HCEC 1CT (cell line): Measurements from ENCODE around the gene SCLY.

Experiments used
- DNase-seq: peaks from one replicate; pipeline ENCODE4 v3.0.0-alpha.2; 2017

The SCLY gene

GRCh38 chr2:238128534-238129001, 67.8 kb downstream of the SCLY start:
- DNase-seq, result no peak

- DNase-seq, result no peak
Observed at GRCh38 chr2:238129166-238130010, 68.6 kb downstream of the SCLY start.

- DNase-seq, result no peak
Observed at GRCh38 chr2:238130111-238130695, 69.4 kb downstream of the SCLY start.

- DNase-seq, result no peak
Observed at GRCh38 chr2:238130696-238131628, 70.2 kb downstream of the SCLY start.

GRCh38 chr2:238131761-238132462, 71.1 kb downstream of the SCLY start:
- DNase-seq, result no peak

- no peak for DNase-seq
Observed at GRCh38 chr2:238132463-238133450, 72.0 kb downstream of the SCLY start.

GRCh38 chr2:238133499-238134392, 72.9 kb downstream of the SCLY start:
- no peak for DNase-seq

- DNase-seq, result no peak
Observed at GRCh38 chr2:238134393-238134785, 73.6 kb downstream of the SCLY start.

- DNase-seq, result no peak
Observed at GRCh38 chr2:238135601-238136150, 74.9 kb downstream of the SCLY start.

- peak; percentile 36 for DNase-seq
Observed at GRCh38 chr2:238136820-238137537, 76.2 kb downstream of the SCLY start.

- DNase-seq, result no peak
Observed at GRCh38 chr2:238137885-238138284, 77.1 kb downstream of the SCLY start.

GRCh38 chr2:238138331-238139195, 77.8 kb downstream of the SCLY start, which contains the start of gene KLHL30:
Gene KLHL30, plus strand, starts transcription at chr2:238138668. Its CDS starts 2,087 bp downstream, at chr2:238140755.
- no peak for DNase-seq

GRCh38 chr2:238139196-238140039, 78.6 kb downstream of the SCLY start:
- DNase-seq, result no peak

GRCh38 chr2:238140040-238140439, 79.2 kb downstream of the SCLY start:
- no peak for DNase-seq

- DNase-seq, result no peak
Observed at GRCh38 chr2:238140721-238141540, 80.1 kb downstream of the SCLY start.
